Cardiac muscle cell (in vitro differentiated cells and primary cell): ENCODE data around the gene RLN3. TPM values are rescaled to one million over a fixed set of nuclear protein-coding genes. Genes with fewer than 3 reads are reported as not detected.

Experiments
- DNase-seq, 2 donors: peaks; one replicate each; pipeline versions ENCODE4 v3.0.0 to v3.0.0-alpha.2; 2010 to 2017; ENCODE audit warnings: low read depth in 1 of 2, low spot score in 1 of 2
- H3K27ac ChIP-seq: fragments of 200-600 bp; sonication (generic); 2 replicates; pipeline ENCODE4 v1.5.1; 2016
- H3K27me3 ChIP-seq: fragments of 200-600 bp; sonication (generic); 2 replicates; pipeline ENCODE4 v1.6.0; 2016; ENCODE audit warnings: control low read depth
- H3K36me3 ChIP-seq: fragments of 200-600 bp; sonication (generic); 2 replicates; pipeline ENCODE4 v1.5.1; 2016; ENCODE audit warnings: control low read depth
- H3K4me1 ChIP-seq: fragments of 200-600 bp; sonication (generic); 2 replicates; pipeline ENCODE4 v1.8.1; 2017; ENCODE audit warnings: low read depth, mild to moderate bottlenecking, mixed run types
- H3K4me3 ChIP-seq: fragments of 200-600 bp; sonication (generic); 2 replicates; pipeline ENCODE4 v1.5.1; 2016; ENCODE audit warnings: mild to moderate bottlenecking
- H3K9me3 ChIP-seq: fragments of 200-600 bp; sonication (generic); 2 replicates; pipeline ENCODE4 v1.5.1; 2017; ENCODE audit warnings: low read depth, mild to moderate bottlenecking, control low read depth
- polyA plus RNA-seq: library from polyadenylated mRNA; unstranded; fragments of >200 nt; fragmentation: Nextera tagmentation; extraction: Ambion mirVana; gene quantifications from 2 replicates; pipeline ENCODE4 v1.2.1, GENCODE V29; 2016
- total RNA-seq: library from RNA; depleted of rRNA; stranded (reverse); fragments of >200 nt; gene quantifications from 2 replicates; pipeline ENCODE4 v1.2.3, GENCODE V29; 2016
- TF ChIP-seq, protein P1 (sequence below): IDR thresholded peaks from 2 replicates; pipeline ENCODE4 v1.5.1; 2012; ENCODE audit warnings: low read depth, mild to moderate bottlenecking, low read length

The RLN3 gene
- total and polyA plus RNA-seq, 2 experiments from 2014 or later: not detected

- no peak overlapping the region for H3K27ac ChIP-seq
- DNase-seq: no peak
- no peaks in the 10 kb centered on the region for H3K9me3 ChIP-seq
- no peaks in the 10 kb centered on the region for H3K36me3 ChIP-seq
- TF ChIP-seq, protein P1, sequence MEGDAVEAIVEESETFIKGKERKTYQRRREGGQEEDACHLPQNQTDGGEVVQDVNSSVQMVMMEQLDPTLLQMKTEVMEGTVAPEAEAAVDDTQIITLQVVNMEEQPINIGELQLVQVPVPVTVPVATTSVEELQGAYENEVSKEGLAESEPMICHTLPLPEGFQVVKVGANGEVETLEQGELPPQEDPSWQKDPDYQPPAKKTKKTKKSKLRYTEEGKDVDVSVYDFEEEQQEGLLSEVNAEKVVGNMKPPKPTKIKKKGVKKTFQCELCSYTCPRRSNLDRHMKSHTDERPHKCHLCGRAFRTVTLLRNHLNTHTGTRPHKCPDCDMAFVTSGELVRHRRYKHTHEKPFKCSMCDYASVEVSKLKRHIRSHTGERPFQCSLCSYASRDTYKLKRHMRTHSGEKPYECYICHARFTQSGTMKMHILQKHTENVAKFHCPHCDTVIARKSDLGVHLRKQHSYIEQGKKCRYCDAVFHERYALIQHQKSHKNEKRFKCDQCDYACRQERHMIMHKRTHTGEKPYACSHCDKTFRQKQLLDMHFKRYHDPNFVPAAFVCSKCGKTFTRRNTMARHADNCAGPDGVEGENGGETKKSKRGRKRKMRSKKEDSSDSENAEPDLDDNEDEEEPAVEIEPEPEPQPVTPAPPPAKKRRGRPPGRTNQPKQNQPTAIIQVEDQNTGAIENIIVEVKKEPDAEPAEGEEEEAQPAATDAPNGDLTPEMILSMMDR: no peak
- H3K27me3 ChIP-seq: no peaks in the 10 kb centered on the region
- H3K4me3 ChIP-seq: no peak overlapping the region
- H3K4me1 ChIP-seq: no peaks in the 10 kb centered on the region
Observed at GRCh38 chr19:14000691-14001375, 27.1 kb upstream of the RLN3 start.

GRCh38 chr19:14002571-14003250 is 25.2 kb upstream of the RLN3 start:
- Histone ChIP-seq H3K36me3 (no peaks in the 10 kb centered on the region), H3K4me3 (no peak overlapping the region), H3K4me1 (no peaks in the 10 kb centered on the region), H3K9me3 (no peaks in the 10 kb centered on the region), H3K27me3 (no peaks in the 10 kb centered on the region), H3K27ac (peak overlapping the region; percentile 42)
- TF ChIP-seq, protein P1: no peak
- no peak for DNase-seq

DNA sequence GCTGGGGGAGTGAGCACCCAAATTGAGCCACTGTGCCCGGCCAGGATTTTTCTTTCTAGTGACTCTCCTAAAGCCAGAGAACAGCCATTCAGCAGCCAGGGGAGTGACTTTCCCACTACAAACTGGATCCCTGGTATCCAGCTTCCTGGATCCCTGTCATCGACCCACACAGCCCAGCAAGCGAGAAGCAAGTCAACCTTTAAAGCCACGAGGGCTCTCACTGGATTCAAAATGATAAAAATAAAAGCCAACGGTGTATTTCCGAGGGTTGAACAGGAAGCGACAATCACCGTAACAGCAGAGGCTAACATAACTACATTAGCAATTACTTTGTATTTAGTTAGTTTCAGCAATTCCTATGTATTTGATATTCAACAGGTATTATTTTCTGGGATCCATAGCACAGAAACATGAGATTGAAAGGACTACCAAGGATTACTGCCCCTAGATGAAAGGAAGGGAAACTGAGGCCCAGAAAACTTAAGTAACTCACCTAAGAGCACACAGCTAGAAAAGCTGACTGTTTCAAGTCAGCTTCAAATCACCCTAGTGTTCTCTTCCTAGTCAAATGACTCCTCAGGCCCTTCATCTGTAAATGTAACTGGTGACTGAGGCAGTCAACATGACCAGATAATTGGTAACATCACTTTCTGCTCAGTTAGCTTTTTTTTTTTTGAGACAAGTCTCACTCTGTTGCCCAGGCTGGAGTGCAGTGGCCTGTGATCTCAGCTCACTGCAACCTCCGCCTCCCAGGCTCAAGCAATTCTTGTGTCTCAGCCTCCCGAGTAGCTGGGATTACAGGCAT is 24.5 kb upstream of the RLN3 start:
- no peaks in the 10 kb centered on the region for H3K9me3 ChIP-seq
- no peaks in the 10 kb centered on the region for H3K36me3 ChIP-seq
- no peaks in the 10 kb centered on the region for H3K27me3 ChIP-seq
- H3K4me1 ChIP-seq: no peaks in the 10 kb centered on the region
- no peak overlapping the region for H3K4me3 ChIP-seq
- TF ChIP-seq, protein P1: no peak
- DNase-seq: no peak
- H3K27ac ChIP-seq: peak overlapping the region; percentile 42

DNA sequence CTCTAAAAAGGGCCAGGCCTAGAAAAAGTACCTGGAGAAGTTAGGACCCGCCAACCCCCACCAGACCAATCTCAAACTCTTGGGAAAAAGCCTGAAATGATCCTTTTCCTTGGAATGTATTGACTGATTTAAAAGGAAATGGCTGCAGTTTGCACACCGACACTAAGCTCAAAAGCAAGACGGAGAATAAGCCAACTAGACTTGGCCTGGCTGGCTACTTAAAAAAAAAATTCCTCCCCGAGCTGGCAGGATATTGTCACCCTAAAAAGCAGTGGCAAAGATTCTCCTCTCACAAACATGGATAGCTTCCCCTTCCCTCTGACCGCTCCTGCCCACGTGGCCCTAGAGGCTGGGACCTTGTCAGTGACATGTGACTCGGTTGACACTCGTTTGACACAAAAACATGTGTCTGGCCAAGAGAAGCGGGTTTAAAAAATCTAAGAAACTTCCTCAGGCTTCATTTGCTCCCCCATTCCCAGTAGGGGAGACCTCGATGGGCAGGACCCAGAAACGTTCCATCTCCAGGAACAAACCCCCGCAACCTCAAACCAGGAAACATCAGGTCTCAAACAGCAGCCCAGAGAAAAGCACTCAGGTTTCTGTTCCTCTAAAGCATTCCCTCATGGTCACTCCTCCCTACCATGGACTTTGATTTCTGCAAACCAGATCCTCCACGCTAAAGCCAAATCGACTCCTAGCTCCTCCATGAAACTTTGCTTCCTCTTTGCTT is 23.2 kb upstream of the RLN3 start:
- H3K4me1 ChIP-seq: no peaks in the 10 kb centered on the region
- TF ChIP-seq, protein P1: no peak
- H3K27me3 ChIP-seq: no peaks in the 10 kb centered on the region
- H3K27ac ChIP-seq: peak overlapping the region; percentile 43
- H3K9me3 ChIP-seq: no peaks in the 10 kb centered on the region
- H3K36me3 ChIP-seq: no peaks in the 10 kb centered on the region
- H3K4me3 ChIP-seq: no peak overlapping the region
- DNase-seq: peak in 1 of 2 donors; percentile 14
